Gastrocnemius medialis (tissue), 4 donors: Measurements from ENCODE around the gene LRG1.

Source experiments
- POLR2A ChIP-seq, 2 donors: fragments of 450-650 bp; IDR thresholded peaks; one replicate each; pipeline ENCODE4 v1.6.1; 2017; ENCODE audit warnings: antibody characterized with exemption in 2 of 2, mild to moderate bottlenecking in 2 of 2, moderate library complexity in 2 of 2
- TF ChIP-seq, protein P1 (sequence below), 5 experiments: fragments of 450-650 bp in 3 of 5; fragments of 200-600 bp in 2 of 5; sonication (generic) in 2 of 5; IDR thresholded peaks in 4 of 5; conservative IDR thresholded peaks in 1 of 5; 1 replicate in 4 of 5; 2 replicates in 1 of 5; pipeline ENCODE4 v1.5.1; 2016 to 2019; ENCODE audit warnings: antibody characterized with exemption in 5 of 5, mild to moderate bottlenecking in 3 of 5, moderate library complexity in 3 of 5

DNA sequence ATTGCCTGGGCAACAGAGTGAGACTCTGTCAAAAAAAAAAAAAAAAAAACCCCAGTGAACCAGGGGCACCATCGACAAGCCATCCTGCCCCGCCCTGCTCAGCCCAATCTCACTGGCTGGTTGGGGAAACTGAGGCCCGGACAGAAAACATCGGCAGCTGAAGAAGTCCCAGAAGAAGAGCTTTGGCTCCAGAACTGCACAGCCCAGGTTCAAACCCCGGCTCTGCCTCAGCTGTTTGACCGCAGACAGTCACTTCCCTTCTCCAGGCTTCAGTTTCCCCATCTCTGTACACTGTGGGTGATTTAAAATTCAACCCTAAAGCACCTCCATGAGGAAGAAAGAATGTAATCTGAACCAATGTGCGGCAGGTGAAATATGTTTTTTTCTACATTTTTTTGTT lies 29.1 kb upstream of the LRG1 start:
- TF ChIP-seq POLR2A (IDR thresholded peaks at IDR 0.05): no peak
- TF ChIP-seq, protein P1, sequence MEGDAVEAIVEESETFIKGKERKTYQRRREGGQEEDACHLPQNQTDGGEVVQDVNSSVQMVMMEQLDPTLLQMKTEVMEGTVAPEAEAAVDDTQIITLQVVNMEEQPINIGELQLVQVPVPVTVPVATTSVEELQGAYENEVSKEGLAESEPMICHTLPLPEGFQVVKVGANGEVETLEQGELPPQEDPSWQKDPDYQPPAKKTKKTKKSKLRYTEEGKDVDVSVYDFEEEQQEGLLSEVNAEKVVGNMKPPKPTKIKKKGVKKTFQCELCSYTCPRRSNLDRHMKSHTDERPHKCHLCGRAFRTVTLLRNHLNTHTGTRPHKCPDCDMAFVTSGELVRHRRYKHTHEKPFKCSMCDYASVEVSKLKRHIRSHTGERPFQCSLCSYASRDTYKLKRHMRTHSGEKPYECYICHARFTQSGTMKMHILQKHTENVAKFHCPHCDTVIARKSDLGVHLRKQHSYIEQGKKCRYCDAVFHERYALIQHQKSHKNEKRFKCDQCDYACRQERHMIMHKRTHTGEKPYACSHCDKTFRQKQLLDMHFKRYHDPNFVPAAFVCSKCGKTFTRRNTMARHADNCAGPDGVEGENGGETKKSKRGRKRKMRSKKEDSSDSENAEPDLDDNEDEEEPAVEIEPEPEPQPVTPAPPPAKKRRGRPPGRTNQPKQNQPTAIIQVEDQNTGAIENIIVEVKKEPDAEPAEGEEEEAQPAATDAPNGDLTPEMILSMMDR (IDR thresholded peaks at IDR 0.05 in 4 of 5, conservative IDR thresholded peaks at IDR 0.05 in 1 of 5): no peak
